Caco-2 (cell line): ENCODE data around the gene CPEB4. TPM values are rescaled to one million over a fixed set of nuclear protein-coding genes. Genes with fewer than 3 reads are reported as not detected.
A peak's percentile ranks its signal among the peaks of the same experiment; 100 is the strongest.

Source experiments
- BruUV-seq: library from RNA; stranded (reverse); fragments of 400-500 nt; replicated peaks from 2 replicates; lab custom pipeline; 2021; lab: Mats Ljungman, UMichigan
- CTCF ChIA-PET: fragments of 300-600 bp; sonication (Branson Sonifier 250); formaldehyde crosslinking; loops from one replicate; lab custom pipeline; 2022; ENCODE audit warnings: antibody characterized with exemption; lab: Charles Lee
- POLR2A ChIA-PET: fragments of 300-600 bp; sonication (Branson Sonifier 250); formaldehyde crosslinking; loops from one replicate; lab custom pipeline; 2022; ENCODE audit warnings: antibody characterized with exemption; lab: Charles Lee
- DNase-seq, 2 experiments: peaks; one replicate each; pipeline versions ENCODE4 v3.0.0 to v3.0.0-alpha.2; 2020 to 2022
- H3K27me3 ChIP-seq: replicated peaks from 2 replicates; pipeline ENCODE4 v1.6.0; 2011; ENCODE audit warnings: low read length; ENCODE audit not compliant: control insufficient read depth, insufficient read depth
- H3K36me3 ChIP-seq: 2 replicates; pipeline ENCODE4 v1.5.1; 2011; ENCODE audit warnings: low read length; ENCODE audit not compliant: control insufficient read depth, insufficient read depth
- H3K4me1 ChIP-seq: fragments of 250-450 bp; sonication (Bioruptor Pico); 2 replicates; pipeline ENCODE4 v1.5.1; 2020; ENCODE audit warnings: mild to moderate bottlenecking
- H3K4me3 ChIP-seq: 2 replicates; pipeline ENCODE4 v1.5.1; 2011; ENCODE audit warnings: low read depth, mild to moderate bottlenecking, control low read depth, low read length
- H3K9me3 ChIP-seq: fragments of 250-450 bp; sonication (Bioruptor Pico); 2 replicates; pipeline ENCODE4 v1.5.1; 2020; ENCODE audit warnings: mild to moderate bottlenecking, moderate library complexity
- H3K27ac Mint-ChIP-seq: one replicate; pipeline ENCODE4 v1.8.0; 2022; ENCODE audit warnings: mixed read lengths; ENCODE audit not compliant: unreplicated experiment
- H3K27me3 Mint-ChIP-seq: one replicate; pipeline ENCODE4 v1.8.0; 2022; ENCODE audit warnings: mixed read lengths; ENCODE audit not compliant: insufficient read depth, unreplicated experiment
- H3K36me3 Mint-ChIP-seq: one replicate; pipeline ENCODE4 v1.8.0; 2022; ENCODE audit warnings: mild to moderate bottlenecking, mixed read lengths; ENCODE audit not compliant: insufficient read depth, unreplicated experiment
- H3K4me1 Mint-ChIP-seq: one replicate; pipeline ENCODE4 v1.8.0; 2022; ENCODE audit warnings: low read depth, mixed read lengths; ENCODE audit not compliant: unreplicated experiment
- H3K4me3 Mint-ChIP-seq: one replicate; pipeline ENCODE4 v1.8.0; 2022; ENCODE audit warnings: mild to moderate bottlenecking, moderate library complexity, mixed read lengths; ENCODE audit not compliant: unreplicated experiment
- H3K9me3 Mint-ChIP-seq: one replicate; pipeline ENCODE4 v1.8.0; 2022; ENCODE audit warnings: mixed read lengths; ENCODE audit not compliant: unreplicated experiment
- intact Hi-C: fragments of 100-400 bp; cut with micrococcal nuclease; formaldehyde crosslinking; loops from one replicate; pipeline ENCODE4 v1.10.0; 2022; ENCODE audit not compliant: unreplicated experiment
- total RNA-seq: library from RNA; stranded (reverse); gene quantifications from 2 replicates; pipeline ENCODE4 v1.2.3, GENCODE V29; 2022
- TF ChIP-seq, protein P1 (sequence below), 2 experiments: fragments of 200-600 bp in 1 of 2; IDR thresholded peaks; 1 replicate in 1 of 2; 2 replicates in 1 of 2; pipeline versions ENCODE4 v1.5.1 to v1.8.0; 2011 to 2022; ENCODE audit warnings: antibody characterized with exemption in 1 of 2, control low read depth in 1 of 2, inconsistent platforms in 1 of 2, low read depth in 1 of 2, low read length in 1 of 2, mild to moderate bottlenecking in 1 of 2, moderate library complexity in 1 of 2; ENCODE audit not compliant: insufficient read depth in 1 of 2, severe bottlenecking in 1 of 2, unreplicated experiment in 1 of 2

The CPEB4 gene
- total RNA-seq, 1 experiment from 2014 or later, result 25.1 TPM

DNA sequence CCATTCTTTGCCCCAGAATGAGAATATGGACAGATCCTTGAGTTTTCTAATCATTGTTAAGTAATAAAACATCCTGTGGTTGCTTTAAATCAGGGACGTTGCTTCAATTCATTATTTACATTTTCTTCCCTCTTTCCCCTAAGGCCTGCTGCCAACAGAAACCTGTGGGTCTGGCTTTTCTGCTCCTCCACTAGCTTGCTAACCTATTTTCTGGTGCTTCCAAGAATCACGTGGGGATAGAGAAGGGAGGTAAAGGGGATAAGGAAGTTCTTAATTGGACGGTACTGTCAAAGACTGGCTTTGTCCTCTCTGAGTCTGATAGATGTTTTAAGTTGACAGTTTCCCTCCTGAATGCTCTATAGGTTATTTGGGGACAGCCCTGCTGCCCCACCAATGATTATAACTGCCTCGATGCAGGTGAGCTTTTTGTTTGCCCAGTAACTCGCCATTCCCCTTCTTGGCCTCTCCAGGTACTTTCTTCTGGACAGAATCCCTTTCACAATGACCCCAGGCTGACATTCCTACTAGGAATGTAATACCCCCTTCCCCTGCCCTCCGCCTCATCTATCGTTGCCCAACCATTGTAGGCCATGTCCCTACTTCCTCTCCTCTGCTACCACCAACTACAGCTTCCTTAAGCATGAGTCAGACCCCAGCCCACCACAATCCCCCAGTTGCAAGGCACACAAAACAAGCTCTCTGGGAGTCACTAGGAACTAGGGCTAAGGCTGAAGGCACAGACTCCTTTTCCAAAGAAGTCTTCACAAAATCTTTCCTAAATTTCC lies 19.9 kb upstream of the CPEB4 start:
- POLR2A ChIA-PET, result interaction anchor here (0.6 to 0.8 kb wide), 2 partner anchors 16 to 104 kb away, joined by 3 to 5 read pairs; no protein-coding TSS in a partner anchor
- Mint-ChIP-seq H3K27me3 (no peaks in the 10 kb centered on the region), H3K4me3 (no peak overlapping the region), H3K4me1 (peaks cover 44% of the 10 kb centered on the region), H3K27ac (peak overlapping the region; percentile 65), H3K36me3 (no peaks in the 10 kb centered on the region), H3K9me3 (peaks cover 15% of the 10 kb centered on the region)
- intact Hi-C loops, result loop anchor here (1.0 kb wide), 1 partner anchor 44 kb away; no protein-coding TSS in a partner anchor
- TF ChIP-seq, protein P1, sequence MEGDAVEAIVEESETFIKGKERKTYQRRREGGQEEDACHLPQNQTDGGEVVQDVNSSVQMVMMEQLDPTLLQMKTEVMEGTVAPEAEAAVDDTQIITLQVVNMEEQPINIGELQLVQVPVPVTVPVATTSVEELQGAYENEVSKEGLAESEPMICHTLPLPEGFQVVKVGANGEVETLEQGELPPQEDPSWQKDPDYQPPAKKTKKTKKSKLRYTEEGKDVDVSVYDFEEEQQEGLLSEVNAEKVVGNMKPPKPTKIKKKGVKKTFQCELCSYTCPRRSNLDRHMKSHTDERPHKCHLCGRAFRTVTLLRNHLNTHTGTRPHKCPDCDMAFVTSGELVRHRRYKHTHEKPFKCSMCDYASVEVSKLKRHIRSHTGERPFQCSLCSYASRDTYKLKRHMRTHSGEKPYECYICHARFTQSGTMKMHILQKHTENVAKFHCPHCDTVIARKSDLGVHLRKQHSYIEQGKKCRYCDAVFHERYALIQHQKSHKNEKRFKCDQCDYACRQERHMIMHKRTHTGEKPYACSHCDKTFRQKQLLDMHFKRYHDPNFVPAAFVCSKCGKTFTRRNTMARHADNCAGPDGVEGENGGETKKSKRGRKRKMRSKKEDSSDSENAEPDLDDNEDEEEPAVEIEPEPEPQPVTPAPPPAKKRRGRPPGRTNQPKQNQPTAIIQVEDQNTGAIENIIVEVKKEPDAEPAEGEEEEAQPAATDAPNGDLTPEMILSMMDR (IDR thresholded peaks at IDR 0.05; ENCODE audit: insufficient read depth in 1 of 2, low read depth in 1 of 2, low read length in 1 of 2, severe bottlenecking in 1 of 2, unreplicated experiment in 1 of 2), result no peak
- peaks cover 19% of the 10 kb centered on the region for H3K4me1 ChIP-seq
- no peak overlapping the region for H3K4me3 ChIP-seq
- no TSS peak for BruUV-seq
- CTCF ChIA-PET, result interaction anchor here (0.7 to 1.0 kb wide), 2 partner anchors 17 to 105 kb away, joined by 3 read pairs; no protein-coding TSS in a partner anchor
- H3K36me3 ChIP-seq, result no peaks in the 10 kb centered on the region
- H3K9me3 ChIP-seq, result no peaks in the 10 kb centered on the region
- H3K27me3 ChIP-seq, result no peaks in the 10 kb centered on the region
- DNase-seq, result peak in 1 of 2 experiments; percentile 40

DNA sequence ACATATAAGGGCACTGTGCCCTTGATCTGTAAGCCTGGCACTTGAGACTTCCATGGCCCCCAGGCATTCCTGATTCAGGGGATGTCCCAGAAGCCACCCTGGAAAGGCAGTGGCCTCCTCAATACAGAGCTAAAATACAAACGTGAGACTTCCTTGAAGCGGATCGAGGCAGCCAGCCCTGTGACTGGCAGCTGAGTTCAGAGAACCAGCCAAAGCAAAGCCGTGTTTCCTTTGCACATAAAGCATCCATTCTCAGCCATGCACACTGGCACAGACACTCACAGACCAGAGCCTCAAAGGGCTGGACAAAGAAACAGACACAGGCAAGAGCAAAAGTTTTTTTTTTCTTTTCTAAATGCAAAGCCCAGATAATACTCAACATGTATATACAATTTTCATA lies 18.8 kb upstream of the CPEB4 start:
- no peak overlapping the region for H3K4me3 Mint-ChIP-seq
- H3K9me3 Mint-ChIP-seq, result peaks cover 15% of the 10 kb centered on the region

DNA sequence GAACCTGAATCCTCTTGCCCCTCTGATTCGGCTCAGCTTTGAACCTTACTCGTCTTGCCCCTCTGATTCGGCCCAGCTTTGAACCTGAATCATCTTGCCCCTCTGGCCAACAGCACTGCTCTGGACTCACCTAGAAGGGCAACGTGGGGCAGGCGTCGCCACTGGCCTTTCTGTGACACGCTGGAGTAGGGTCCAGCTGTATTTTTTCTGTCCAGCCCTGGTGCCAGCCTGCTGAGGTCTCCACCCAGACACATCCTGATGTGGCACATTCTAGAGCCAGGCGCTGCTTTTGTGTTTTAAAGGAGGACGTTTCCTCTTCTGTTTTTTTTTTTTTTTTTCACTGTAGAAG lies 15.2 kb upstream of the CPEB4 start:
- TF ChIP-seq, protein P1 (IDR thresholded peaks at IDR 0.05; ENCODE audit: insufficient read depth in 1 of 2, low read depth in 1 of 2, low read length in 1 of 2, severe bottlenecking in 1 of 2, unreplicated experiment in 1 of 2), result no peak
- no TSS peak for BruUV-seq
- ChIA-PET POLR2A (interaction anchor here (0.6 to 1.5 kb wide), 2 partner anchors 13 to 15 kb away, joined by 3 to 4 read pairs; no protein-coding TSS in a partner anchor), CTCF (no interaction called here)
- intact Hi-C loops, result loop anchor here (1.0 kb wide), 2 partner anchors 12 to 49 kb away; no protein-coding TSS in a partner anchor
- H3K9me3 Mint-ChIP-seq, result peaks cover 3% of the 10 kb centered on the region
- H3K4me3 ChIP-seq, result no peak overlapping the region
- H3K27me3 Mint-ChIP-seq, result no peaks in the 10 kb centered on the region
- peaks cover 39% of the 10 kb centered on the region for H3K4me1 Mint-ChIP-seq
- DNase-seq, result no peak
- H3K4me1 ChIP-seq, result peaks cover 19% of the 10 kb centered on the region
- H3K27me3 ChIP-seq, result no peaks in the 10 kb centered on the region
- H3K27ac Mint-ChIP-seq, result peak overlapping the region; percentile 57
- no peaks in the 10 kb centered on the region for H3K36me3 ChIP-seq
- H3K4me3 Mint-ChIP-seq, result no peak overlapping the region
- no peaks in the 10 kb centered on the region for H3K36me3 Mint-ChIP-seq
- no peaks in the 10 kb centered on the region for H3K9me3 ChIP-seq

More for the DNA sequence above, 18.8 kb upstream of the CPEB4 start:
- Mint-ChIP-seq H3K27ac (peak overlapping the region; percentile 65), H3K36me3 (no peaks in the 10 kb centered on the region), H3K4me1 (peaks cover 48% of the 10 kb centered on the region), H3K27me3 (no peaks in the 10 kb centered on the region)
- Histone ChIP-seq H3K4me1 (peaks cover 19% of the 10 kb centered on the region), H3K36me3 (no peaks in the 10 kb centered on the region), H3K9me3 (no peaks in the 10 kb centered on the region), H3K27me3 (no peaks in the 10 kb centered on the region), H3K4me3 (no peak overlapping the region)
- no peak for DNase-seq
- no TSS peak for BruUV-seq
- ChIA-PET CTCF (no interaction called here), POLR2A (no interaction called here)
- TF ChIP-seq, protein P1 (IDR thresholded peaks at IDR 0.05; ENCODE audit: insufficient read depth in 1 of 2, low read depth in 1 of 2, low read length in 1 of 2, severe bottlenecking in 1 of 2, unreplicated experiment in 1 of 2), result no peak
- intact Hi-C loops, result no loop called here
